GM19395 (cell line): ENCODE measurements around the gene ITGB5.
"Not testable (repeated sequence)": the region's sequence is repeated elsewhere in the genome, so short reads cannot be mapped to it uniquely, and the experiment has no call there.

Experiments
- ATAC-seq: cut with Tn5 transposase; IDR thresholded peaks from one replicate; pipeline ENCODE4 v1.9.1; 2021; ENCODE audit warnings: mild to moderate bottlenecking, moderate library complexity; ENCODE audit not compliant: unreplicated experiment

ITGB5 gene

DNA sequence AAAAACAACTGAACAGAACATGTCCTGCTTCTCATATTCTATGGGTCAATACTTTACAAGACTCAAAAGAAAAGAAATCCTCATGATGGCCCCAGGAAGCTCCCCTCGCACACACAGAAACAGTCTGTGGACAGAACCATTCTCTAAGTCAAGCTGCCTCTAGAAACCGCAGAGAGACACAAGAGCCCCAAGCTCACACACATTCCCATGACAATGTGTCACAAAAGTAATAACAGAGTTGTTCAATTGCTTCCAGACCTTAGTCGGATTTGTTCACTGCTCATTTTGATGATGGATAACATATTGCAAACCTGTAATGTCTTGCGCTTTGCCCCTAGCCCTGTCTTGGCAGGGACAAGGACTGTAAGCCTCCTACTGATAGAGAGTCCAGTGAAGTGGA lies 96.0 kb downstream of the ITGB5 start:
- ATAC-seq: no peak

- ATAC-seq: not testable (repeated sequence)
These were observed 98.1 kb downstream of the ITGB5 start for GRCh38 chr3:124789103-124789502.

- no peak for ATAC-seq
These were observed 98.9 kb downstream of the ITGB5 start for GRCh38 chr3:124788254-124788745.

- ATAC-seq: no peak
These were observed 99.5 kb downstream of the ITGB5 start for GRCh38 chr3:124787476-124788195.

- no peak for ATAC-seq
These were observed 100.5 kb downstream of the ITGB5 start for GRCh38 chr3:124786511-124787241.

- no peak for ATAC-seq
These were observed 101.2 kb downstream of the ITGB5 start for GRCh38 chr3:124785973-124786372.

GRCh38 chr3:124784686-124785382 lies 102.3 kb downstream of the ITGB5 start:
- ATAC-seq: peak; percentile 63

- no peak for ATAC-seq
These were observed 103.5 kb downstream of the ITGB5 start for GRCh38 chr3:124783696-124784095.

GRCh38 chr3:124782377-124782712 lies 104.8 kb downstream of the ITGB5 start:
- ATAC-seq: not testable (repeated sequence)

- ATAC-seq: no peak
These were observed 105.4 kb downstream of the ITGB5 start for GRCh38 chr3:124781476-124782376.

- no peak for ATAC-seq
These were observed 106.2 kb downstream of the ITGB5 start for GRCh38 chr3:124780761-124781475.

DNA sequence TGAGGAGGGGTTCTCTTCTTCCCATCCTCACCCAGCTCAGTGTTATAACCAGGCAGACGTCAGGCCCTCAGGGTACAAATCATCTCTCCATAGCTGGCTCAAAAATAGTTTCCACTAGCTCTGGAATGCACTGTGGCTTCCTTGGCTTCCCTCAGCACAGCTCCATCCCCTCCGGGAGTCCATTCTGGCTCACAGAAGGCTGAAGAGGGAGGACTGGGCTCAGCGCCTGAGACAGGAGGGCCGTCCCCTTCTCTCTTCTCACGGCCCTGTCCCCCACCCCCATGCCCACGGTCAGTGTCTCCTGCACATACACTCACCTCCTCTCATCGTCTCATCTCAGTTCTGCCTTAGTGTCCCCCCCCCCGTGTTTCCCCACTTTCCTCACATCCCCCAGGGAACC lies 106.8 kb downstream of the ITGB5 start:
- no peak for ATAC-seq

GRCh38 chr3:124779751-124780191 lies 107.4 kb downstream of the ITGB5 start:
- no peak for ATAC-seq

DNA sequence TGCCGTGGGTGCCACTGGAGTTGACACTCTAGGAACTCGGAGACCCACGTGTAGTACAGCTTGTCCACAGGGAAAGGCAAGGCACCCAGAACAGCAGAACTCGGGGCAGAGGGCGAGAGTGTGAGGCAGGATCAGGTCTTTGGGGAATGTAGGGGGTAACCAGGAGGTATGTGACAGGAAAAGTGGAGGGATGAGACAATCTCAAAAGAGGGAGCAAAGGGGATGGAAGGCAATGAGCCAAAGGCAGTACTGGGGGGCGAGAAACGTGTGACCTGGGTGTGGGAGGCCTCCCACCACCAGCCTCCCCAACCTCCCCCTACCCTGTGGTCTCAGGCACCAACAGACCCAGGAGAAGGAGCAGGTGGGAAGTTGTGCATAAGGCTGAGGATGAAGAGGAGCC lies 108.0 kb downstream of the ITGB5 start:
- no peak for ATAC-seq

DNA sequence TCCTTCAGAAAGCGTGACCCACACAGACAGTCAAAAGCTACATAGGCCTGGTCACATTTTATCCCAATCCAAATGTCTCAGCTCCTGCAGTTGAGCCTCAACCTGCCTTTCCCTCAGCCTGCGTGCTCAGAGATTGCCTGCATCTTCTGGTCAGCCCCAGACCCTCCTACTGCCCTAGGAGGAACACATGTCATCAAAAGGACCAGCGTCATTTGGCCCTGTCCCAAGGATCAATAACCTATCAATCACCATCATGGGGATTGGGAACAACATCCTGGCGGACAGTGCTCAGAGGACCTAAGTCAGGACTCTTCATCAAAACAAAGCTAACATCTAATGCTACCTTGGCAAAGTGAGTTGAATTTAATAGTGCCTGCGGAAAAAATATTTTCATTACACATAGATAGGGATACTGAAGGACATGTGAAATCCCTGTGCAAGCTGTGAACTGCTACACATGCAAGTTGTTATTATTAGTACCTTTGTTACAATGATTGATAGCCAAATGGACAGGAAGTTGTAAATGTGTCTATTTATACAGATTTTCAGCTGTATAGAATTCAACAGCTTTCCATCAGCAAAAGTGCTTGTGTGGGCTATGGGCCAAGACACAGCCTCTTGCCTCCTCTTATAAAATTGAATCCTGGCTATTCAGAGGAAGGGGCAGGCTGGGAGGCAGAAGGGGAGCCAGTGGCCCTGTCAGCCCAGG lies 109.2 kb downstream of the ITGB5 start:
- no peak for ATAC-seq

DNA sequence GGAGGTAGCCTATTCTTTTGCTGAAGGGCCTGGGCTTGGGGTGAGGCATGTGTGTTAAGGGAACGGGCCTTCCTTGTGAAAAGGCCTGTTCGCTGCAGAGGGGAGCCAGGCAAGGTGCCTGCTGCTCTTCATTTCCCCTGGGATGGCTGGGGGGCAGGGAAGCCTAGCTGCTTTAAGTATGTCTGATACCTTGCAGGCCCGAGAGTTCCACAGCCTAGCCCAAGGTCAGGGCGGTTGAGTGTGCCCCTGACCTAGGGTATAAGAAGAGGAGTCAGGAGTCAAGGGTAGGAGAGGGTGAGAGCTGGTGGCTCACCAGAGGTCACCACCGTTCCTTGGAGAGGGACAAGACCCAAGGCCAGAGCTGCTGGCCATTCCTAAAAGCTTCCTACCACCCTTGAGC lies 110.3 kb downstream of the ITGB5 start:
- ATAC-seq: no peak

DNA sequence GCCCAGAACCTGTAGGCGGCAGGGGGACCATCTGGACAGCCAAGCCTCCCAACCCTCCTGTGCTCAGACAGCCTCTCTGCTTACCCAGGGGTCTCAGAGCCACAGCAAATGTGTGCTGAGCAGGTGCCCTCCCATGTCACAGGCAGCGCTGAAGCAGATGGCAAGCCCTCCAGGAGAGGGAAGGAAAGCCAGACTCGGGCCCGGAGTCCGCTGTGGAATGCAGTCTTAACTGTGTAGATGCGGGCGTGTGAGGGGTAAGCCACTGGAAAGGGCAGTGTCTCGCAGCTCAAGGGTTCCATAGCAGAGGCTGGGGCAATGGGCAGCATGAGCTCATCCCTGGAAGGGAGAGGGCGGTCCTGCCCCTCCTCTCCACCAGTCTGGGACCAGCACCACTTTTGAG lies 111.3 kb downstream of the ITGB5 start:
- ATAC-seq: no peak

DNA sequence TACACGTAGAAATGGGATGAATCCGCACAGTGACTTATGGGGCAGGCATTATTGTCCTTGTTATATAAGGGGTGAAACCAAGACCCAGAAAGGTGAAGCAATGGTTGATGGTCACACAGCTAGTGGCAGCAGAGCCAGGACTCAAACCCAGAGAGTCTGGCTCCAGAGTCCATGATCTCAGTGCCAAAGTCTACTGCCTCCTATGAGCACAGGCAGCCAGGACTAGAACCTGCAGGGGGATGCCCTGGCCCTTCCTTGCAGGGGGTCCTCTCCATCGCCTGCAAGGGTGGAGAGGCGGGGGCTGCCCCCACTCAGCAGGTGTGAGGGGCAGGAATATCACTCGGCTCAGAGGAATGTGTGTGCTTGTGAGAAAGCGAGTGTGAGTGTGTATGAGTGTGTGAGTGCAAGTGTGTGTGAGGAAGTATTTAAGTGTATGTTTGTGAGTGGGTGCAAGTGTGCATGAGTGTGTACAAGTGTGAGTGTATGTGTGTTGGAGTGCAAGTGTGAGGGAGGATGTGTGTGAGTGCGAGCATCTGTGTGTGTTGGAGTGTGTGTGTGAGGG lies 112.2 kb downstream of the ITGB5 start:
- ATAC-seq: no peak

DNA sequence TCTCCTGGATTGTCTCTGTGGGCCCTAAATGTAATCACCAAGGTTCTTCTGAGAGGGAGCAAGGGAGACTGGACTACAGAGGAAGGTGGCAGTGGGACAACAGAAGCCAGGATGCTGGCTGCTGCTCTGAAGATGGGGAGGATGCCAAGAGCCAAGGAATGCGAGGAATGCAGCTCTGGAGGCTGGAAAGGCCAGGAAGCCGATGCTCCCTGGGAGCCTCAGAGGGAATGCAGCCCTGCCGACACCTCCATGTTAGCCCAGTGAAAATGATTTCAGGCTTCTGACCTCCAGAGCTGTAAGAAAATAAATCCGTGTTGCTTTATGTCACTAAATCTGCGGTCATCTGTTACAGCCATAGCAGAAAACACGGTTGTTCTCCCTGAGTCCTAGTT lies 112.8 kb downstream of the ITGB5 start:
- no peak for ATAC-seq
